Endodermal cell (in vitro differentiated cells): ENCODE measurements around the gene KCNT2. TPM values are rescaled to one million over a fixed set of nuclear protein-coding genes. Genes with fewer than 3 reads are reported as not detected.
"Not testable (repeated sequence)": the region's sequence is repeated elsewhere in the genome, so short reads cannot be mapped to it uniquely, and the experiment has no call there.

ENCODE experiments used
- DNase-seq: peaks from one replicate; pipeline ENCODE4 v3.0.0-alpha.2; 2017
- H3K27ac ChIP-seq: 2 replicates; pipeline ENCODE4 v1.5.1; 2013; ENCODE audit warnings: mild to moderate bottlenecking, low read depth, low read length, moderate library complexity
- H3K27me3 ChIP-seq: 2 replicates; pipeline ENCODE4 v1.6.1; 2013; ENCODE audit warnings: mild to moderate bottlenecking, low read length, moderate library complexity; ENCODE audit not compliant: insufficient read depth, control insufficient read depth, poor library complexity, severe bottlenecking
- H3K36me3 ChIP-seq: 2 replicates; pipeline ENCODE4 v1.7.0; 2013; ENCODE audit warnings: mild to moderate bottlenecking, low read length, moderate library complexity; ENCODE audit not compliant: control insufficient read depth, insufficient read depth
- H3K4me1 ChIP-seq: one replicate; pipeline ENCODE4 v1.7.0; 2013; ENCODE audit warnings: low read length; ENCODE audit not compliant: control insufficient read depth, insufficient read depth
- H3K4me3 ChIP-seq: 2 replicates; pipeline ENCODE4 v1.5.1; 2013; ENCODE audit warnings: mild to moderate bottlenecking, low read length, moderate library complexity
- H3K9ac ChIP-seq: 2 replicates; pipeline ENCODE4 v1.6.1; 2013; ENCODE audit warnings: mild to moderate bottlenecking, low read length, moderate library complexity; ENCODE audit not compliant: poor library complexity, severe bottlenecking; ENCODE audit errors: extremely low read depth
- H3K9me3 ChIP-seq: 2 replicates; pipeline ENCODE4 v1.6.1; 2013; ENCODE audit warnings: mild to moderate bottlenecking, low read length, moderate library complexity; ENCODE audit not compliant: control insufficient read depth
- H3K27ac Mint-ChIP-seq: 2 replicates; pipeline ENCODE4 v1.8.0; 2020; ENCODE audit warnings: mixed read lengths
- H3K27me3 Mint-ChIP-seq: 2 replicates; pipeline ENCODE4 v1.8.0; 2021; ENCODE audit warnings: mild to moderate bottlenecking, mixed read lengths; ENCODE audit not compliant: insufficient read depth
- H3K36me3 Mint-ChIP-seq: 2 replicates; pipeline ENCODE4 v1.8.0; 2020; ENCODE audit warnings: low read depth, mixed read lengths
- H3K4me1 Mint-ChIP-seq: 2 replicates; pipeline ENCODE4 v1.8.0; 2020; ENCODE audit warnings: mixed read lengths
- H3K4me3 Mint-ChIP-seq: 2 replicates; pipeline ENCODE4 v1.8.0; 2020; ENCODE audit warnings: mild to moderate bottlenecking, moderate library complexity, mixed read lengths
- H3K9me3 Mint-ChIP-seq: 2 replicates; pipeline ENCODE4 v1.8.0; 2020; ENCODE audit warnings: mild to moderate bottlenecking, mixed read lengths
- WGBS, 2 experiments: methylation state at CpG; one replicate each; pipeline versions ENCODE4 v1.1.5 to v1.1.7; 2013; ENCODE audit warnings: missing lambda C conversion rate in 2 of 2, mixed read lengths in 1 of 2; ENCODE audit not compliant: insufficient coverage in 1 of 2, insufficient read length in 1 of 2; 5-methylcytosine and 5-hydroxymethylcytosine counted together
- total RNA-seq, 2 donors: library from RNA; stranded (reverse); fragmentation: NEBNext Ultra II Directional in 1 of 2; extraction: Animal tissue kit (Norgen Biotek cat#: 25700) in 1 of 2; gene quantifications; 2 replicates in 1 of 2; 3 replicates in 1 of 2; pipeline ENCODE4 v1.2.1, GENCODE V29; 2021
- TF ChIP-seq, protein P1 (sequence below): fragments of 200-600 bp; sonication (generic); conservative IDR thresholded peaks from 2 replicates; pipeline ENCODE4 v1.5.0; 2021; ENCODE audit warnings: antibody characterized with exemption, mild to moderate bottlenecking

Gene KCNT2
- total RNA-seq, 2 donors from 2014 or later = 9.1 to 12.1 TPM

- peaks cover 11% of the 10 kb centered on the region for H3K36me3 Mint-ChIP-seq
Measured at GRCh38 chr1:196527919-196528318, 80.3 kb downstream of the KCNT2 start.

DNA sequence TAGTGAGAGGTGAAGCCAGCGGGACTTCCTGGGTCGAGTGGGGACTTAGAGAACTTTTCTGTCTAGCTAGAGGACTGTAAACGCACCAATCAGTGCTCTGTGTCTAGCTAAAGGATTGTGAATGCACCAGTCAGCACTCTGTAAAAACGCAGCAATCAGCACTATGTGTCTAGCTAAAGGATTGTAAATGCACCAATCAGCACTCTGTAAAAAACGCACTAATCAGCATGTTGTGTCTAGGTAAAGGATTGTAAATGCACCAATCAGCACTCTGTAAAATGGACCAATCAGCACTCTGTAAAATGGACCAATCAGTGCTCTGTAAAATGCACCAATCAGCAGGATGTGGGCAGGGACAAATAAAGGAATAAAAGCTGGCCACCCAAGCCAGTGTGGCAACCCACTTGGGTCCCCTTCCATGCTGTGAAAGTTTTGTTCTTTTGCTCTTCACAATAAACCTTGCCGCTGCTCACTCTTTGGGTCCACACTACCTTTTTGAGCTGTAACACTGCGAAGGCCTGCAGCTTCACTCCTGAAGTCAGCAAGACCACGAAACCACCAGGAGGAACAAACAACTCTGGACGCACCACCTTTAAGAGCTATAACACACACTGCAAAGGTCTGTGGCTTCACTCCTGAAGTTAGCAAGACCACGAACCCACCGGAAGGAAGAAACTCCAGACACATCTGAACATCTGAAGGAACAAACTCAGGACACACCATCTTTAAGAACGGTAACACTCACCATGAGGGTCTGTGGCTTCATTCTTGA is 85.5 kb downstream of the KCNT2 start:
- not testable (repeated sequence) for H3K4me1 Mint-ChIP-seq, H3K4me3 ChIP-seq, H3K27me3 ChIP-seq, H3K36me3 ChIP-seq, H3K4me3 Mint-ChIP-seq, H3K27ac Mint-ChIP-seq, H3K4me1 ChIP-seq, H3K27ac ChIP-seq, DNase-seq, H3K27me3 Mint-ChIP-seq, H3K9me3 ChIP-seq, H3K9ac ChIP-seq
- peaks cover 19% of the 10 kb centered on the region for H3K36me3 Mint-ChIP-seq
- peaks cover 19% of the 10 kb centered on the region for H3K9me3 Mint-ChIP-seq
- 93 to 94% methylated on average over 12 of the region's 12 CpGs for WGBS, 2 experiments

More at GRCh38 chr1:196527919-196528318, 80.3 kb downstream of the KCNT2 start:
- Mint-ChIP-seq H3K4me3 (no peak overlapping the region), H3K4me1 (peaks cover 6% of the 10 kb centered on the region), H3K27me3 (no peaks in the 10 kb centered on the region), H3K27ac (no peak overlapping the region), H3K9me3 (peaks cover 3% of the 10 kb centered on the region)
- Histone ChIP-seq H3K27ac (no peak overlapping the region), H3K9me3 (no peaks in the 10 kb centered on the region), H3K4me3 (no peak overlapping the region), H3K4me1 (no peaks in the 10 kb centered on the region), H3K27me3 (no peaks in the 10 kb centered on the region), H3K36me3 (no peaks in the 10 kb centered on the region), H3K9ac (no peak overlapping the region)
- WGBS, 2 experiments = 86 to 94% methylated on average over 1 to 2 of the region's 2 CpGs
- TF ChIP-seq, protein P1, sequence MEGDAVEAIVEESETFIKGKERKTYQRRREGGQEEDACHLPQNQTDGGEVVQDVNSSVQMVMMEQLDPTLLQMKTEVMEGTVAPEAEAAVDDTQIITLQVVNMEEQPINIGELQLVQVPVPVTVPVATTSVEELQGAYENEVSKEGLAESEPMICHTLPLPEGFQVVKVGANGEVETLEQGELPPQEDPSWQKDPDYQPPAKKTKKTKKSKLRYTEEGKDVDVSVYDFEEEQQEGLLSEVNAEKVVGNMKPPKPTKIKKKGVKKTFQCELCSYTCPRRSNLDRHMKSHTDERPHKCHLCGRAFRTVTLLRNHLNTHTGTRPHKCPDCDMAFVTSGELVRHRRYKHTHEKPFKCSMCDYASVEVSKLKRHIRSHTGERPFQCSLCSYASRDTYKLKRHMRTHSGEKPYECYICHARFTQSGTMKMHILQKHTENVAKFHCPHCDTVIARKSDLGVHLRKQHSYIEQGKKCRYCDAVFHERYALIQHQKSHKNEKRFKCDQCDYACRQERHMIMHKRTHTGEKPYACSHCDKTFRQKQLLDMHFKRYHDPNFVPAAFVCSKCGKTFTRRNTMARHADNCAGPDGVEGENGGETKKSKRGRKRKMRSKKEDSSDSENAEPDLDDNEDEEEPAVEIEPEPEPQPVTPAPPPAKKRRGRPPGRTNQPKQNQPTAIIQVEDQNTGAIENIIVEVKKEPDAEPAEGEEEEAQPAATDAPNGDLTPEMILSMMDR = no peak
- no peak for DNase-seq

- Mint-ChIP-seq H3K27me3 (no peaks in the 10 kb centered on the region), H3K4me1 (peaks cover 8% of the 10 kb centered on the region), H3K4me3 (no peak overlapping the region), H3K36me3 (peaks cover 2% of the 10 kb centered on the region), H3K9me3 (peaks cover 11% of the 10 kb centered on the region), H3K27ac (no peak overlapping the region)
- H3K27ac ChIP-seq = no peak overlapping the region
- no peaks in the 10 kb centered on the region for H3K36me3 ChIP-seq
- no peak overlapping the region for H3K9ac ChIP-seq
- no peak overlapping the region for H3K4me3 ChIP-seq
- peaks cover 5% of the 10 kb centered on the region for H3K9me3 ChIP-seq
- TF ChIP-seq, protein P1 = no peak
- no peaks in the 10 kb centered on the region for H3K27me3 ChIP-seq
- H3K4me1 ChIP-seq = peaks cover 4% of the 10 kb centered on the region
- no peak for DNase-seq
Measured at GRCh38 chr1:196517193-196517592, 91.0 kb downstream of the KCNT2 start.
